HG03432 (cell line): ENCODE measurements around the gene C11orf65.
"Not testable (repeated sequence)": the region's sequence is repeated elsewhere in the genome, so short reads cannot be mapped to it uniquely, and the experiment has no call there.

Experiments used
- ATAC-seq: cut with Tn5 transposase; IDR thresholded peaks from one replicate; pipeline ENCODE4 v1.9.1; 2021; ENCODE audit warnings: mild to moderate bottlenecking, moderate library complexity; ENCODE audit not compliant: unreplicated experiment

The C11orf65 gene

GRCh38 chr11:108474664-108475463, 7.5 kb upstream of the C11orf65 start:
- no peak for ATAC-seq

GRCh38 chr11:108472681-108473080, 5.4 kb upstream of the C11orf65 start:
- ATAC-seq: no peak

DNA sequence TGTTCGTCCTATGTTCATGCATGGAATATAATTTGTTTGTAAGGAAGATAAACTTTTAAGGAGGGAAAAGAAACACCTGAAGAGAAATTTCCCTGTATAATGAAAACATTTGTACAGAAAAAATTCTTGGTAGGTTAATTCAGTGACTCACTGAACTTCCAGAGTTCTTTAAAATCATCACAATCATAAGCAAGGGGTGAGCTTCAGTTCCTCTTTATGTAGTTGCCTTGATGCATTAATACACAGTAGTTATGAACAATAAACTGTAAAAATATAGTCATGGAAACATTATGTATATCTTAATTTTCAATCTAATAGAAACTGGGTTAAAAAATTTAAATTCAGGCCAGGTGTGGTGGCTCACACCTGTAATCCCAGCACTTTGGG, 1.1 kb upstream of the C11orf65 start:
- no peak for ATAC-seq

- no peak for ATAC-seq
These were observed 924 bp downstream of the C11orf65 start for GRCh38 chr11:108466405-108466804.

- ATAC-seq: no peak
These were observed 14.0 kb downstream of the C11orf65 start for GRCh38 chr11:108453207-108453835.

- not testable (repeated sequence) for ATAC-seq
These were observed 25.9 kb downstream of the C11orf65 start for GRCh38 chr11:108441445-108441844.

DNA sequence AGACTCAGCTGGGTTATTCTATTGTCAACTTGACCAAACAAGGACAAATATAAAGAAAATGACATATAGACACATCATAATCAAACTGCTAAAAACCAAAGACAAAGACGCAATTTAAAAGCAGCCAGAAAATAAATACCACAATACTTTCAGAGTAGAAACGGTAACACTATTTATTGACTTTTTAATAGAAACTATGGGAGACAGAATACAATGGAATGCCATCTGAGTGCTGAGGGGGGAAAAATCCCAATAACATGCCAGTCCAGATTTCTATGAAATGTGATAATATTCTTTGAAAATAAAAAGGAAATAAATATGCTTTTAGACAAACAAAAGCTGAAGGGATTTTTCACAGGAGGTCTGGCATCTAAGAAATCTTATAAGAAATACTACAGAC, 30.7 kb downstream of the C11orf65 start:
- ATAC-seq: no peak

DNA sequence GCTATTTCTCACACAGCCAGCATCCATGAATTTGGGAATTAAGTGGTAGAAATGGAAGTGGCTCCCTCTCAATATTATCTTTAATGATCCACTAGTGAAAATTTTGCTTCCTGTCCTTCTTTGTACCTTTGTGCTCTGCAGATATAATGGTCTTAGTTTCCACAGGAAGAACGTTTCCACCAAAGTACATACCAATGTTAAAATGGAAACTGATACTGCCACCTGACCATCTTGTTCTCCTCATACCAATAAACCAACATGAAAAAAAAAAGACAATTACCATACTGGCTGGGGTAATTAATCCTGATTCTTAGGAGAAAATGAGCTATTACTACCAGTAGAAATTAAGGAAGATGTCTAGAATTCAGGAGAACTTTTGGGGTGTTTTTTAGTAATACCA, 32.3 kb downstream of the C11orf65 start:
- no peak for ATAC-seq

DNA sequence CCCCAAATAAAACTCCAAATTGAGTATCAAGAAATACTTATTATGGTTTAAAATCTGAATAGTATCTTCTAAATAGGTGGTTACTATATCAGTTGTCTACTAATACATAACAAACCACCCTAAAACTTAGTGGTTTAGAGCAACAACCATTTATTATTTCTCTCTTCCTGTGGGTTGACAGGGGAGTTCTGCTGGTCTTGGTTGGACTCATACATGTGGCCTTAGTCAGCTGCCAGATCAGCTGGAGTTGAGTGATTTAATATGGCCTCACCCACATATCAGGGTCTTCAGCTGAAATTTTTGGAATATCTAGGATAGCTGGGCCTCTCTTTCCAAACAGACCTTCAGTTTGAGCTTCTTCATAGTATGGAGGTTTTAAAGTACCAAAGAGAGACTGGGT, 34.5 kb downstream of the C11orf65 start:
- no peak for ATAC-seq

DNA sequence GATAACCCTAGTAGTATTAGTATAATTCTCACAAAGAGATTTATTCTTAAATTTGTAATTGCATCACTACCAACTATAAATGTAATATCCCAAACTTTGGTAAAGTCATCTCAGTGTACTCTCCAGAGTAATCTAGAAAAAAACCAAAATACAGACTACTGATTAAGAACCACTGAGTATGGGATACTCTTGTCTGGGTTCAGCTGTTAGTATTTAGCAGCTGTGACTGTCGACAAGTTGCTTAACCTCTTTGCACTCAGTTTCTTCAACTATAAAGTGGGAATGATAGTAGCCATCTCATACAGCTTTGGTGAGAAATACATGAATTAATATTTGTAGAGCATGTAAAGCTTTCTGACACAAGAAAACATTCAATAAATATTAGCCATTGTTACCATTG, 35.3 kb downstream of the C11orf65 start:
- no peak for ATAC-seq

GRCh38 chr11:108431370-108431769, 36.0 kb downstream of the C11orf65 start:
- no peak for ATAC-seq

DNA sequence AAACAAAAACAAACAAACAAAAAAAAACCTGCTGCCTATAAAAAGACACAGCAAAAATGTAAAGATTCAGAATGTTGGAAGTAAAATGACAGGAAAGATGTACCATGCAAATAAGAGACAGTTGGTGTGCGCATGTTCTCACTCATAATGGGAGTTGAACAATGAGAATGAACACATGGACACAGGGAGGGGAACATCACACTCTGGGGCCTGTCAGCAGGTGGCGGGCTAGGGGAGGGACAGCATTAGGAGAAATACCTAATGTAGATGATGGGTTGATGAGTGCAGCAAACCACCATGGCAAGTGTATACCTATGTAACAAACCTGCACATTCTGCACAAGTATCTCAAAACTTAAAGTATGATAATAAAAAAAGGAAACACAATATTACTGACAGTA, 49.8 kb downstream of the C11orf65 start:
- ATAC-seq: peak; percentile 51

DNA sequence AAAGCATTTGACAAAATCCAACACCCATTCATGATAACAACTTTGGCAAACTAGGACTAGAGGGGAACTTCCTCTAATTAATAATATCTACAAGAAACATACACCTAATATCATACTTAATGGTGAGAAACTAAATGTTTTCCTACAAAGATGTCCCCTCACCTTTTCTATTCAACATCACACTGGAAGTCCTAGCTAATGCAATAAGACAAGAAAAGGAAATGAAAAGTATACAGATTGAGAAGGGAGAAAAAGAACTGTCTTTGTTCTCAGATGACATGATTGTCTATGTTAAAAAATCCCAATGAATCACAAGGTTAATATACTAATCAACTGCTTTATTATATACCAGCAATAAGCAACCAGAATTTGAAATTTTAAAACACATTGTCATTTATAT, 52.4 kb downstream of the C11orf65 start:
- ATAC-seq: no peak

DNA sequence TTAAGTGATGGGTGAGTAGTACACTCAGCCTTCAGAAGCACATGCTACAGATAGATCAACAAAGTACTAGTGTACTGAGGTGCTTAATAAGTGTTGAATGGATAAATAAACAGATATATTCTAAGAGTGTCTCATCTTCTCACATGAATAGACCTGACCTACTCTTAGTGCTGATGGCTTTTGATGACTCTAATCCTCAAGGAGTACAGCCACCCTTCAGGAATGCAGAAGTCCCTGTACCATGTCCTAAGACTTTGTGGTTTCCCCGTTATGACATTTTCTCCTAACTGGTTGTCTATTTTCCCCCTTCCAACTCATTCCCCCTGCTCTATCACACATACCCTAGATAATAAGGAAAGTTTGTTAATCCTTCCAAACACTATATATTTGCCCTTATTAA, 61.6 kb downstream of the C11orf65 start:
- ATAC-seq: no peak

- ATAC-seq: no peak
These were observed 64.3 kb downstream of the C11orf65 start for GRCh38 chr11:108403052-108403451.

GRCh38 chr11:108402241-108402640, 65.1 kb downstream of the C11orf65 start:
- ATAC-seq: no peak

- ATAC-seq: no peak
These were observed 68.9 kb downstream of the C11orf65 start for GRCh38 chr11:108398439-108398838.

DNA sequence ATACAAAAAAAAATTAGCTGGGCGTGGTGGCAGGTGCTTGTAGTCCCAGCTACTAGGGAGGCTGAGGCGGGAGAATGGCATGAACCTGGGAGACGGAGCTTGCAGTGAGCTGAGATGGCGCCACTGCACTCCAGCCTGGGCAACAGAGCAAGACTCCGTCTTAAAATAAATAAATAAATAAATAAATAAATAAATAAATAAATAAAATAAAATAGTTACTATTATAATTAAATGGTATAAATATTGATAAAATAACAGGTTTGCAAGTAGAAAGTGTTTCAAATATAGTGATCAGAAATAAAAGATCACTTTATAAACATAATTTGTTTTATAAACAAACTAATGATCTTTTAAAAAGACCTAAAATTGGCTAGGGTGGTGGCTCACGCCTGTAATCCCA, 70.7 kb downstream of the C11orf65 start:
- not testable (repeated sequence) for ATAC-seq

GRCh38 chr11:108394744-108395284, 72.5 kb downstream of the C11orf65 start:
- no peak for ATAC-seq

DNA sequence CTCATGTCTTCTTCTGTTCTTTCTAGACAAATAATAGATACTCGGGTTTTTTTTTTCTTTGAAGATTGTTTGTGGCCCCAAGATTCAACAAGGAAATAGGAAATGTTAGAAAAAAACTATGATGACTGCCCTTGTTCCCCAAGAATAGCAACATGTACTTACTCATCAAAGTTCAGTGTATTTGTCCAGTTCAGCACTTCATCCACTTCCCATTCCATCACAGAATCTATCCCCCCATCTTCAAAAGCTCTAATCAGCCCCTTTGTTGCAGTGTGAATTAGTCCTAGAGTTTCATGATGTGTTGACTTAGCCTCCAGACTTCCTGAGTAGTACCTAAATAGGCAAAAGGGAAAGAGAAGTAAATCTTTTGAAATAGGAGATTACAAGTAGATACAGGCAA, 74.3 kb downstream of the C11orf65 start:
- no peak for ATAC-seq

DNA sequence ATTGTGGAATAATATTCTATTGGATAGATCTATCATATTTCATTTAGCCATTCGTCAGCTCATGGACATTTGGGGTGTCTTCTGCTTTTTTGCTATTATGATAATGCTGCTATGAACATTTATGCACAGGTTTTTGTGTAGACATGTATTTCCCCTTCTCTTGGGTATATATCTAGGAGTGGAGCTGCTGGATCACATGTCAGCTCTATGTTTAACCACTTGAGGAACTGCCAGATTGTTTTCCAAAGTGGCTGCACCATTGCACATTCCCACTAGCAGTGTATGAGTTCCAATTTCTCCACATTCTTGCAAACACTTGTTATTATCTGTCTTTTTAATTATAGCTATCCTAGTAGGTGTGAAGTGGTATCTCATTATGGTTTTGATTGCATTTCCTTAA, 75.0 kb downstream of the C11orf65 start:
- ATAC-seq: no peak

- no peak for ATAC-seq
These were observed 78.8 kb downstream of the C11orf65 start for GRCh38 chr11:108388576-108388975.
